A673 (cell line): Measurements from ENCODE around the gene MTMR8.

Experiments used
- EZH2 ChIP-seq: fragments of 200-600 bp; sonication (generic); IDR thresholded peaks from 2 replicates; pipeline ENCODE4 v1.6.1; 2017; ENCODE audit warnings: borderline replicate concordance, low read depth, mild to moderate bottlenecking, mixed read lengths, antibody characterized with exemption, low read length; ENCODE audit not compliant: poor library complexity, severe bottlenecking
- TF ChIP-seq, protein P1 (sequence below): fragments of 300-800, 200-600 bp; sonication (generic); conservative IDR thresholded peaks from 2 replicates; pipeline ENCODE4 v1.5.1; 2017; ENCODE audit warnings: low read depth, mild to moderate bottlenecking, antibody characterized with exemption, low read length, moderate library complexity, mixed read lengths

DNA sequence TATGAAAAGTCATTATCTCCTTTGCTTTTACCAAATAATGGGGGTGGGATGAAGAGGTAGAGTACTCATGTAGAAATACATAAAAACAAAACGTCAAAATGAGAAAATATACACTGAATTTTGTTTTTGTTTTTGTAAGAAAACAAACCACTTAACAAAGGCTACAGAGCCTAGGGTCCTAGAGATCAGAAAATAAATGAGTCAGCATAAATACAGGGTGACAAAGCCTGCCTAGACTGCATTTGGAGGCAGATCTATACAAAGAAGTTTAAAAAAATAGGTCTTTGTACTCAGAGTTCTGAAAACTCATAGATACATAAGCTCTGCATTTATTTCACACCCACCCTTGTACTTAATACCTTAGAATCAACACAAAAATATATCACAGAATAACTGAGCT, 52.4 kb downstream of the MTMR8 start:
- TF ChIP-seq, protein P1, sequence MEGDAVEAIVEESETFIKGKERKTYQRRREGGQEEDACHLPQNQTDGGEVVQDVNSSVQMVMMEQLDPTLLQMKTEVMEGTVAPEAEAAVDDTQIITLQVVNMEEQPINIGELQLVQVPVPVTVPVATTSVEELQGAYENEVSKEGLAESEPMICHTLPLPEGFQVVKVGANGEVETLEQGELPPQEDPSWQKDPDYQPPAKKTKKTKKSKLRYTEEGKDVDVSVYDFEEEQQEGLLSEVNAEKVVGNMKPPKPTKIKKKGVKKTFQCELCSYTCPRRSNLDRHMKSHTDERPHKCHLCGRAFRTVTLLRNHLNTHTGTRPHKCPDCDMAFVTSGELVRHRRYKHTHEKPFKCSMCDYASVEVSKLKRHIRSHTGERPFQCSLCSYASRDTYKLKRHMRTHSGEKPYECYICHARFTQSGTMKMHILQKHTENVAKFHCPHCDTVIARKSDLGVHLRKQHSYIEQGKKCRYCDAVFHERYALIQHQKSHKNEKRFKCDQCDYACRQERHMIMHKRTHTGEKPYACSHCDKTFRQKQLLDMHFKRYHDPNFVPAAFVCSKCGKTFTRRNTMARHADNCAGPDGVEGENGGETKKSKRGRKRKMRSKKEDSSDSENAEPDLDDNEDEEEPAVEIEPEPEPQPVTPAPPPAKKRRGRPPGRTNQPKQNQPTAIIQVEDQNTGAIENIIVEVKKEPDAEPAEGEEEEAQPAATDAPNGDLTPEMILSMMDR, result no peak
- no peak for TF ChIP-seq EZH2
